ENCODE data around the gene CPVL. TPM values are rescaled to one million over a fixed set of nuclear protein-coding genes. Genes with fewer than 3 reads are reported as not detected.

The CPVL gene
- not detected for total RNA-seq

- peak within 1 kb of the TSS; percentile 44 for H3K4me3 Mint-ChIP-seq
- no peaks in the 10 kb centered on the region for H3K9me3 Mint-ChIP-seq
- peaks cover 31% of the 10 kb centered on the region for H3K27me3 Mint-ChIP-seq
- peaks cover 6% of the 10 kb centered on the region for H3K4me1 Mint-ChIP-seq (ENCODE audit: low read depth)
- peak; percentile 3 for DNase-seq
- ChIA-PET CTCF (no interaction called here), POLR2A (no interaction called here)
- ATAC-seq: no peak
- no peak within 1 kb of the TSS for H3K27ac Mint-ChIP-seq
- intact Hi-C loops (cut with micrococcal nuclease): no loop called here
- TF ChIP-seq CTCF (IDR thresholded peaks at IDR 0.05): no peak
- no peaks in the 10 kb centered on the region for H3K36me3 Mint-ChIP-seq (ENCODE audit: low read depth)
Measured at GRCh38 chr7:29146057-29146706, at the start of gene CPVL. TSS of gene CPVL (minus strand) at chr7:29146537. CDS start at chr7:29121061, 25,476 bp downstream.

GRCh38 chr7:29194594-29195427 is 48.5 kb upstream of the CPVL start, which contains the start of gene CHN2:
TSS of gene CHN2 (plus strand) at chr7:29194775.
- no peaks in the 10 kb centered on the region for H3K36me3 Mint-ChIP-seq (ENCODE audit: low read depth)
- H3K4me1 Mint-ChIP-seq (ENCODE audit: low read depth): peaks cover 23% of the 10 kb centered on the region
- H3K27me3 Mint-ChIP-seq: peaks cover 36% of the 10 kb centered on the region
- intact Hi-C loops (cut with micrococcal nuclease): loop anchor here (5.0 kb wide), 3 partner anchors 47 to 142 kb away; no protein-coding TSS in a partner anchor
- ATAC-seq (peak; percentile 77), DNase-seq (peak; percentile 70)
- ChIA-PET CTCF (interaction anchor here (0.7 to 2.1 kb wide), 5 partner anchors 11 to 273 kb away, joined by 3 to 9 read pairs (median 4); no protein-coding TSS in a partner anchor), POLR2A (interaction anchor here (0.7 to 1.5 kb wide), 3 partner anchors 9 to 89 kb away, joined by 3 to 4 read pairs (median 3); no protein-coding TSS in a partner anchor)
- H3K27ac Mint-ChIP-seq: peak within 1 kb of the TSS; percentile 82
- TF ChIP-seq CTCF (IDR thresholded peaks at IDR 0.05): no peak
- no peaks in the 10 kb centered on the region for H3K9me3 Mint-ChIP-seq
- H3K4me3 Mint-ChIP-seq: peak within 1 kb of the TSS; percentile 85

GRCh38 chr7:29194206-29194593 is 47.9 kb upstream of the CPVL start:
- peaks cover 36% of the 10 kb centered on the region for H3K27me3 Mint-ChIP-seq
- no peak for DNase-seq

GRCh38 chr7:29193316-29194205 is 47.2 kb upstream of the CPVL start:
- no peak overlapping the region for H3K27ac Mint-ChIP-seq
- peak overlapping the region; percentile 42 for H3K4me3 Mint-ChIP-seq
- DNase-seq (no peak), ATAC-seq (no peak)
- no peaks in the 10 kb centered on the region for H3K36me3 Mint-ChIP-seq (ENCODE audit: low read depth)
- ChIA-PET POLR2A (no interaction called here), CTCF (no interaction called here)
- H3K4me1 Mint-ChIP-seq (ENCODE audit: low read depth): peaks cover 23% of the 10 kb centered on the region
- H3K27me3 Mint-ChIP-seq: peaks cover 34% of the 10 kb centered on the region
- H3K9me3 Mint-ChIP-seq: no peaks in the 10 kb centered on the region
- intact Hi-C loops (cut with micrococcal nuclease): loop anchor here (2.0 kb wide), 1 partner anchor 215 kb away; no protein-coding TSS in a partner anchor
- no peak for TF ChIP-seq CTCF (IDR thresholded peaks at IDR 0.05)

More at GRCh38 chr7:29194206-29194593, 47.9 kb upstream of the CPVL start:
- CTCF ChIA-PET: interaction anchor here (1.5 kb wide), 1 partner anchor 214 kb away, joined by 3 read pairs; no protein-coding TSS in a partner anchor
- Mint-ChIP-seq H3K27ac (no peak overlapping the region), H3K4me1 (ENCODE audit: low read depth) (peaks cover 23% of the 10 kb centered on the region), H3K9me3 (no peaks in the 10 kb centered on the region), H3K36me3 (ENCODE audit: low read depth) (no peaks in the 10 kb centered on the region), H3K4me3 (peak overlapping the region; percentile 85)
- POLR2A ChIA-PET: no interaction called here
- TF ChIP-seq CTCF (IDR thresholded peaks at IDR 0.05): no peak
- no peak for ATAC-seq
- intact Hi-C loops (cut with micrococcal nuclease): no loop called here

Data from activated CD8-positive, alpha-beta T cell treated with anti-CD3 and anti-CD28 coated beads for 36 hours (primary cell).